Measurements from ENCODE around the gene OBP2B. TPM values are rescaled to one million over a fixed set of nuclear protein-coding genes. Genes with fewer than 3 reads are reported as not detected.

OBP2B gene
- polyA plus RNA-seq, 1 donor from 2014 or later, result not detected

- Histone ChIP-seq H3K9me3 (ENCODE audit: low read length) (no peaks in the 10 kb centered on the region), H3K4me2 (ENCODE audit: low read length) (no peak overlapping the region), H4K20me1 (ENCODE audit: insufficient read depth) (no peaks in the 10 kb centered on the region), H2AFZ (ENCODE audit: low read depth, low read length) (no peak overlapping the region), H3F3A (ENCODE audit: insufficient read depth, low read length, poor library complexity, severe bottlenecking) (no peaks in the 10 kb centered on the region), H3K27ac (ENCODE audit: low read length) (no peak overlapping the region), H3K9me2 (ENCODE audit: insufficient read depth, low read length) (no peaks in the 10 kb centered on the region), H3K4me3 (ENCODE audit: low read length) (no peak overlapping the region), H3K9ac (ENCODE audit: low read length) (no peak overlapping the region), H3K36me3 (ENCODE audit: insufficient read depth, low read length) (no peaks in the 10 kb centered on the region), H3K79me2 (replicated peaks; ENCODE audit: insufficient read depth, low read length) (no peaks in the 10 kb centered on the region), H3K27me3 (ENCODE audit: insufficient read depth, low read depth, low read length) (peaks cover 9% of the 10 kb centered on the region)
- TF ChIP-seq REST (IDR thresholded peaks at IDR 0.05; ENCODE audit: borderline replicate concordance) (no peak), RAD21 (conservative IDR thresholded peaks at IDR 0.05) (no peak), POLR2AphosphoS5 (IDR thresholded peaks at IDR 0.05) (no peak)
Measured at GRCh38 chr9:133161547-133161950, 47.5 kb downstream of the OBP2B start.

- no peak overlapping the region for H3K4me3 ChIP-seq (ENCODE audit: low read length)
- H3K79me2 ChIP-seq (replicated peaks; ENCODE audit: insufficient read depth, low read length), result no peaks in the 10 kb centered on the region
- H2AFZ ChIP-seq (ENCODE audit: low read depth, low read length), result no peak overlapping the region
- no peak overlapping the region for H3K4me2 ChIP-seq (ENCODE audit: low read length)
- H3K27me3 ChIP-seq (ENCODE audit: insufficient read depth, low read depth, low read length), result peaks cover 9% of the 10 kb centered on the region
- no peaks in the 10 kb centered on the region for H4K20me1 ChIP-seq (ENCODE audit: insufficient read depth)
- no peaks in the 10 kb centered on the region for H3K9me2 ChIP-seq (ENCODE audit: insufficient read depth, low read length)
- H3K36me3 ChIP-seq (ENCODE audit: insufficient read depth, low read length), result no peaks in the 10 kb centered on the region
- no peak overlapping the region for H3K27ac ChIP-seq (ENCODE audit: low read length)
- no peaks in the 10 kb centered on the region for H3F3A ChIP-seq (ENCODE audit: insufficient read depth, low read length, poor library complexity, severe bottlenecking)
- TF ChIP-seq EP300 (conservative IDR thresholded peaks at IDR 0.05; ENCODE audit: poor library complexity, severe bottlenecking), result no peak
- TF ChIP-seq CTCF (IDR thresholded peaks at IDR 0.05; ENCODE audit: poor library complexity, severe bottlenecking), result peak; percentile 60
- no peak for TF ChIP-seq TAF1 (IDR thresholded peaks at IDR 0.05; ENCODE audit: low read depth)
- H3K9ac ChIP-seq (ENCODE audit: low read length), result no peak overlapping the region
- no peaks in the 10 kb centered on the region for H3K9me3 ChIP-seq (ENCODE audit: low read length)
Measured at GRCh38 chr9:133160742-133161546, 48.1 kb downstream of the OBP2B start.

GRCh38 chr9:133158695-133159094, 50.4 kb downstream of the OBP2B start:
- Histone ChIP-seq H3K9me3 (ENCODE audit: low read length) (no peaks in the 10 kb centered on the region), H3K79me2 (replicated peaks; ENCODE audit: insufficient read depth, low read length) (no peaks in the 10 kb centered on the region), H2AFZ (ENCODE audit: low read depth, low read length) (no peak overlapping the region), H3K9me2 (ENCODE audit: insufficient read depth, low read length) (no peaks in the 10 kb centered on the region), H3K4me3 (ENCODE audit: low read length) (no peak overlapping the region), H3K36me3 (ENCODE audit: insufficient read depth, low read length) (no peaks in the 10 kb centered on the region), H4K20me1 (ENCODE audit: insufficient read depth) (no peaks in the 10 kb centered on the region), H3K27ac (ENCODE audit: low read length) (no peak overlapping the region), H3K27me3 (ENCODE audit: insufficient read depth, low read depth, low read length) (peaks cover 6% of the 10 kb centered on the region), H3F3A (ENCODE audit: insufficient read depth, low read length, poor library complexity, severe bottlenecking) (no peaks in the 10 kb centered on the region), H3K9ac (ENCODE audit: low read length) (no peak overlapping the region), H3K4me2 (ENCODE audit: low read length) (no peak overlapping the region)
- TF ChIP-seq MXI1 (conservative IDR thresholded peaks at IDR 0.05; ENCODE audit: poor library complexity, severe bottlenecking), result no peak
- TF ChIP-seq TAF1 (IDR thresholded peaks at IDR 0.05; ENCODE audit: low read depth), result no peak
- no peak for TF ChIP-seq POLR2AphosphoS5 (IDR thresholded peaks at IDR 0.05)
- no peak for TF ChIP-seq CTCF (IDR thresholded peaks at IDR 0.05; ENCODE audit: poor library complexity, severe bottlenecking)
- no peak for TF ChIP-seq SMC3 (conservative IDR thresholded peaks at IDR 0.05; ENCODE audit: poor library complexity)
- no peak for TF ChIP-seq RAD21 (conservative IDR thresholded peaks at IDR 0.05)
- no peak for TF ChIP-seq EZH2 (IDR thresholded peaks at IDR 0.05; ENCODE audit: borderline replicate concordance, insufficient read depth, low read length, poor library complexity, severe bottlenecking)
- TF ChIP-seq EP300 (conservative IDR thresholded peaks at IDR 0.05; ENCODE audit: poor library complexity, severe bottlenecking), result no peak
- no peak for TF ChIP-seq REST (IDR thresholded peaks at IDR 0.05; ENCODE audit: borderline replicate concordance)

Data from neural cell (in vitro differentiated cells).